GM18867 (cell line): ENCODE results near the gene CPM.

Experiments
- ATAC-seq: cut with Tn5 transposase; IDR thresholded peaks from one replicate; pipeline ENCODE4 v1.9.1; 2021; ENCODE audit warnings: mild to moderate bottlenecking, moderate library complexity; ENCODE audit not compliant: unreplicated experiment

CPM gene

GRCh38 chr12:68908076-68908475, 24.9 kb downstream of the CPM start:
- no peak for ATAC-seq

- ATAC-seq: no peak
Observed at GRCh38 chr12:68905733-68906132, 27.2 kb downstream of the CPM start.

- ATAC-seq: no peak
Observed at GRCh38 chr12:68904351-68904962, 28.5 kb downstream of the CPM start.

- ATAC-seq: no peak
Observed at GRCh38 chr12:68903511-68903910, 29.5 kb downstream of the CPM start.

- ATAC-seq: no peak
Observed at GRCh38 chr12:68901551-68901950, 31.4 kb downstream of the CPM start.

GRCh38 chr12:68901145-68901544, 31.8 kb downstream of the CPM start:
- ATAC-seq: no peak

GRCh38 chr12:68900241-68900640, 32.7 kb downstream of the CPM start:
- no peak for ATAC-seq

- ATAC-seq: no peak
Observed at GRCh38 chr12:68899251-68899771, 33.7 kb downstream of the CPM start.

- ATAC-seq: no peak
Observed at GRCh38 chr12:68896881-68897540, 36.0 kb downstream of the CPM start.

GRCh38 chr12:68894276-68894855, 38.6 kb downstream of the CPM start:
- no peak for ATAC-seq

GRCh38 chr12:68893741-68894140, 39.2 kb downstream of the CPM start:
- ATAC-seq: no peak

- no peak for ATAC-seq
Observed at GRCh38 chr12:68893201-68893600, 39.8 kb downstream of the CPM start.

- ATAC-seq: no peak
Observed at GRCh38 chr12:68891141-68891540, 41.8 kb downstream of the CPM start.

GRCh38 chr12:68890701-68891113, 42.3 kb downstream of the CPM start:
- ATAC-seq: no peak

GRCh38 chr12:68888243-68888642, 44.7 kb downstream of the CPM start:
- no peak for ATAC-seq

- ATAC-seq: no peak
Observed at GRCh38 chr12:68887641-68888040, 45.3 kb downstream of the CPM start.

- no peak for ATAC-seq
Observed at GRCh38 chr12:68886636-68887572, 46.1 kb downstream of the CPM start.

- ATAC-seq: no peak
Observed at GRCh38 chr12:68885381-68885780, 47.6 kb downstream of the CPM start.

- ATAC-seq: no peak
Observed at GRCh38 chr12:68884251-68884650, 48.7 kb downstream of the CPM start.

- ATAC-seq: no peak
Observed at GRCh38 chr12:68883151-68883550, 49.8 kb downstream of the CPM start.
